Activated naive CD4-positive, alpha-beta T cell treated with anti-CD3 and anti-CD28 coated beads for 36 hours (primary cell): Measurements from ENCODE around the gene ZNF460. TPM values are rescaled to one million over a fixed set of nuclear protein-coding genes. Genes with fewer than 3 reads are reported as not detected.

Source experiments
- CTCF ChIA-PET: fragments of 350-600 bp; sonication (Branson Sonifier 250); formaldehyde crosslinking; loops from one replicate; lab custom pipeline; 2021; ENCODE audit warnings: antibody characterized with exemption; lab: Charles Lee
- DNase-seq: peaks from one replicate; pipeline ENCODE4 v3.0.0-alpha.2; 2020
- H3K27ac Mint-ChIP-seq: one replicate; pipeline ENCODE4 v1.8.0; 2021; ENCODE audit warnings: mild to moderate bottlenecking, mixed read lengths
- H3K27me3 Mint-ChIP-seq: one replicate; pipeline ENCODE4 v1.8.0; 2021; ENCODE audit warnings: low read depth, mixed read lengths
- H3K36me3 Mint-ChIP-seq: one replicate; pipeline ENCODE4 v1.8.0; 2021; ENCODE audit warnings: low read depth, mixed read lengths
- H3K4me1 Mint-ChIP-seq: one replicate; pipeline ENCODE4 v1.8.0; 2021; ENCODE audit warnings: low read depth, mixed read lengths
- H3K4me3 Mint-ChIP-seq: one replicate; pipeline ENCODE4 v1.8.0; 2021; ENCODE audit warnings: mild to moderate bottlenecking, moderate library complexity, mixed read lengths
- H3K9me3 Mint-ChIP-seq: one replicate; pipeline ENCODE4 v1.8.0; 2021; ENCODE audit warnings: mixed read lengths
- intact Hi-C: fragments of 100-400 bp; cut with micrococcal nuclease; formaldehyde crosslinking; loops from one replicate; pipeline ENCODE4 v1.15.1; 2023
- total RNA-seq, 2 experiments: library from RNA; stranded (reverse); gene quantifications; one replicate each; pipeline ENCODE4 v1.2.3, GENCODE V29; 2021

ZNF460 gene
- total RNA-seq, result 10 to 100 TPM; 61.4 to 63.3 TPM

DNA sequence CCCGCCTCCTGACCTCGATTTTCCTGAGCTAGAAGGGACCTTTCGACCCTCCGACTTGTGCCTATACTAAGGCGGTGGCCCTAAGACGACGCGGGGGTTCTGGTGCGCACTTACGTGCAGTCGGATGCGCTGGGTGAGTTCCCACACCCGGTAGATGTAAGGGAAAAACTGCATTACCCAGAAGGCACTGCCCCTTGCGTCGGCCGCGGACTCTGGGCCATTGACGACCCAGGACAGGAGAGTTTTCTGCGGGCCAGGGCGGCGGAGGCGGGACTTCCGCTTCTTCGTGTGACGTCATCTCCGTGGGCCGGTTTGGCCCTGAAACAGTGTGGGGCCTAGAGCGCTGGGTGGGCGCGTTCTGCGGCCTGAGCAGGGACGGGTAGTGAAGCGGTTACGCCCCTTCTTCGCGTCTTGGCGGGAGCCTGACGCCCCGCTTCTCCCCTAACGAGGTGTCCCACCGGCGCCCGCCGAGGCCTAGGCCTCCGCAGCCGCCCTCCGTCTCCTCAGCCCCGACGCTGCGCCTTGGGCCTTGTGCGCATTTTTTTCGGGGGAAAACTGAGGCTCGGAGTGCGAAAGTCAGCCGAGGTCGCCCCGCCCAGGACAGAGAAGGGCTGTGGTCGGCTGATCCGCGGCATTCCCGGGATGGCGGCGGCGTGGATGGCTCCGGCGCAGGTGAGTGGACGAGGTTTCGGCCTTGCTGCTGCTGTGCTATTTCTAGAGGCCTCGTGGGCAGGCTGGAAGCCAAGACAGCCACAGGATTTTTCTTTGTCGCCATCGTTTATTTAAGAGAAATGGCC lies at the start of gene ZNF460:
Gene ZNF460 (plus strand): TSS at position 321 of the 797 bp plus-strand sequence. CDS start 322 bp downstream, at position 643.
- Mint-ChIP-seq H3K4me1 (peaks cover 36% of the 10 kb centered on the region), H3K4me3 (no peak within 1 kb of the TSS), H3K27ac (no peak within 1 kb of the TSS), H3K9me3 (peaks cover 6% of the 10 kb centered on the region), H3K27me3 (no peaks in the 10 kb centered on the region), H3K36me3 (peaks cover 60% of the 10 kb centered on the region)
- peak; percentile 96 for DNase-seq
- CTCF ChIA-PET, result no interaction called here
- intact Hi-C loops, result loop anchor here (1.0 to 5.0 kb wide), 7 partner anchors 40 to 903 kb away; partner anchors contain the start of genes ZNF274, ZNF304, ZNF548 and ZNF550

DNA sequence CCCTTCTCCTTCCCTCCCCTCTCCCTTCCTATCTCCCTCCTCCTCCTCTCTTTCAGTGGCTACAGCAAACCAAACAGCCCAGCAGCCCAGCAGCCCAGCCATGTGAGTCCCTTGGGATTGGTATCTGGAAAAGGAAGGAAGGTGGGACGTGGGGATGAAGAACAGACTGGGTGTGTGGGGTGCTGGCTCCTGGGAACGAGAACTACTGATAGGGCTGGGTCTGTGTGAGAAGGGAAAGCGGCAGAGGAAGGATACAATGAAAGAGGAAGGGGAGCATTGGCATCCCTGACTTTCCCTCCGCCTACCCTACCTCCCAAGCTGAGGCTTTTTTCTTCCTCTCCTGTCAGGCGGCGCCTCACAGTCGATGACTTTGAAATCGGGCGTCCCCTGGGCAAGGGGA lies 48.6 kb upstream of the ZNF460 start:
- H3K27me3 Mint-ChIP-seq, result peaks cover 2% of the 10 kb centered on the region
- H3K4me3 Mint-ChIP-seq, result no peak overlapping the region
- DNase-seq, result no peak
- peaks cover 14% of the 10 kb centered on the region for H3K36me3 Mint-ChIP-seq
- intact Hi-C loops, result no loop called here
- CTCF ChIA-PET, result no interaction called here
- peaks cover 17% of the 10 kb centered on the region for H3K9me3 Mint-ChIP-seq
- no peaks in the 10 kb centered on the region for H3K4me1 Mint-ChIP-seq
- H3K27ac Mint-ChIP-seq, result no peak overlapping the region

DNA sequence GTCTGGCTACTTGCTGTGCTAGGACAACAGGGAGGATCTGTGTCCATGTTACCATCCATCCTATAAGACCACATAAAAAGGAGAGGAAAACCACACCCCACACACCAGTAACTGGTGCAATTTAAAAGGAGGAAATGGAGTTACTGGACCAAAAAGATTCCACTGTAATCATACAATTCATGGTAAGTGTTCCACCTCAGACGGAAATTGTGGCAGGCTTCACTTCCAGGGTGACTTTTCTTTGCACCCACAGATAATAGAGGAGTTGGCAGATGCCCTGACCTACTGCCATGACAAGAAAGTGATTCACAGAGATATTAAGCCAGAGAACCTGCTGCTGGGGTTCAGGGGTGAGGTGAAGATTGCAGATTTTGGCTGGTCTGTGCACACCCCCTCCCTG lies 47.1 kb upstream of the ZNF460 start:
- no peaks in the 10 kb centered on the region for H3K4me1 Mint-ChIP-seq
- no peak for DNase-seq
- H3K9me3 Mint-ChIP-seq, result peaks cover 13% of the 10 kb centered on the region
- peaks cover 10% of the 10 kb centered on the region for H3K36me3 Mint-ChIP-seq
- CTCF ChIA-PET, result no interaction called here
- H3K4me3 Mint-ChIP-seq, result no peak overlapping the region
- intact Hi-C loops, result no loop called here
- H3K27me3 Mint-ChIP-seq, result peaks cover 2% of the 10 kb centered on the region
- H3K27ac Mint-ChIP-seq, result no peak overlapping the region

DNA sequence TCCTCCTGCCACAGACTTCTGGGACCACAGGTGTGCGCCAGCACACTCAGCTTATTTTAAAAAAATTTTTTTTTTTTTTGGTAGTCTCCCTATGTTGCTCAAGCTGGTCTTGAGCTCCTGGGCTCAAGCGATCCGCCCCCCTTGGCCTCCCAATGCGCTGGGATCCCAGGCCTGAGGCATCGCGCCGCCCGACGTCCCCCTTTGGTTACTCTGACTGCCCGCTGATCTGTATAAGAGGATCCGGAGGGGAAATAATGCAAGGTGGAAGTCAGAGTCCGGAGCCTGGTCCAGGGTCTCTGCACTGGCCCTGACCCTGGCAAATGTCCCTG lies 40.3 kb upstream of the ZNF460 start:
- Mint-ChIP-seq H3K27ac (peak overlapping the region; percentile 70), H3K27me3 (no peaks in the 10 kb centered on the region), H3K4me1 (peaks cover 21% of the 10 kb centered on the region), H3K9me3 (peaks cover 3% of the 10 kb centered on the region), H3K36me3 (peaks cover 26% of the 10 kb centered on the region), H3K4me3 (peak overlapping the region; percentile 74)
- intact Hi-C loops, result loop anchor here (1.0 to 2.0 kb wide), 4 partner anchors 40 to 149 kb away; partner anchors contain the start of genes TRAPPC2B, ZNF460, ZNF543 and ZNF547
- no peak for DNase-seq
- CTCF ChIA-PET, result no interaction called here

DNA sequence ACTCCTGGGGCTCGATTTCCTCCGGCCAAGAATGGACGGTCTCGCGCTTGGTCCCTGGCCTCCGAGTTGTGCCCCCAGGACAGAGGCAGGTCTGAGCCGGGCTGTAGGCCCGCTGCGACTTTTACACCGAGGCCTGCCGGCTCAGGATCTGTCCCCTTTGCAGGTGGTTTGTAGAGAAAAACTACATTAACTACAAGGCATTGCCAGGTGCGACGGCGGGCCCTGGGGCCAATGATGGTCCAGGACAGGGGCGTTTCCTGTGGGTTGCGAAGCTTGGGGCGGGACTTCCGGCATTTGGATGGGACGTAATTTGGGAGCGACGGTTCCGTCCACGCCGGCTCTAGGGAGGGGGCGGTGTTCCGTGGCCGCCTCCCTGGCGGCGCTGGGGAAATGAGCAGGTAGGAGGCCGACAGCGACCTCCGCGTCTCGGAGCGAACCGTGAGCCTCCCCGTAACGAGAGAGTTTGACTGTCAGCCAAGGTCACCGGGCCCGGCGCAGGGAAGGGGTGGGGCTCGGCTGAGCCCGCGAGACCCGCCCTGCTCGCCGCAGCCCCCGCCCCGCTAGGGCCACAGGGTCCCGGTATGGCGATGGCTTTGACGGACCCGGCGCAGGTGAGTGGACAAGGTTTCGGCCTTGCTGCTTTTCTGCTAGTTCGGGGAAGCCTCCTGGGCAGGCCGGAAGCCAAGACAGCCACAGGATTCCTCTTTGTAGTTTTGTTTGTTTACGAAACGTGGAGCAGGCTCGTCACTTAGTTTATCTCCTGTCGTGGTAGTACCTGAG lies 39.8 kb upstream of the ZNF460 start, which contains the start of gene ZNF805:
Gene ZNF805 (plus strand): TSS at position 322 of the 780 bp plus-strand sequence. CDS start 260 bp downstream, at position 582.
- intact Hi-C loops, result loop anchor here (1.0 to 2.0 kb wide), 4 partner anchors 40 to 149 kb away; partner anchors contain the start of genes TRAPPC2B, ZNF460, ZNF543 and ZNF547
- CTCF ChIA-PET, result no interaction called here
- DNase-seq, result peak; percentile 95
- Mint-ChIP-seq H3K27me3 (no peaks in the 10 kb centered on the region), H3K4me3 (peak within 1 kb of the TSS; percentile 74), H3K4me1 (peaks cover 22% of the 10 kb centered on the region), H3K9me3 (peaks cover 5% of the 10 kb centered on the region), H3K27ac (peak within 1 kb of the TSS; percentile 70), H3K36me3 (peaks cover 29% of the 10 kb centered on the region)

DNA sequence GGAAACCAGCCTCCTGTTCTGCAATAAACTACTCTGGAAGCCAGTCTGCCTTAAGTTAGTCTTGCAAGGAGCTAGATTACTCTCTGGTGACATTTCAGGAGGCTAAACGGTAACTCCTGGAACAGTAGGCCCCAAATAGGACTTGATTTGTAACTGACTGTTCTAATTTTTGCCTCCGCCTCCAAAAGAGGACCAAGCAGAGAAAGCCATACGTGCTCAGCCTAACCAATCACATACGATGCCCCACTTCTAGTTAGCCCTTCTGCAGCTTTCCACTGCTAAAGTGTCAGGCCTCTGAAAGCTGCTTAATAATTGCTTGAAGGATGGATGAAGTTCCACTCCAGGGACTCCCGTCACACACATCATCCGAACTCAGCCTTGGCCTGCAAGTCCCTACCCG lies 39.1 kb upstream of the ZNF460 start:
- DNase-seq, result peak; percentile 5
- Mint-ChIP-seq H3K27me3 (no peaks in the 10 kb centered on the region), H3K4me3 (peak overlapping the region; percentile 74), H3K9me3 (peaks cover 7% of the 10 kb centered on the region), H3K27ac (peak overlapping the region; percentile 70), H3K36me3 (peaks cover 36% of the 10 kb centered on the region), H3K4me1 (peaks cover 22% of the 10 kb centered on the region)
- CTCF ChIA-PET, result no interaction called here
- intact Hi-C loops, result loop anchor here (2.0 kb wide), 1 partner anchor 122 kb away; the partner anchor contains the start of genes TRAPPC2B and ZNF547

DNA sequence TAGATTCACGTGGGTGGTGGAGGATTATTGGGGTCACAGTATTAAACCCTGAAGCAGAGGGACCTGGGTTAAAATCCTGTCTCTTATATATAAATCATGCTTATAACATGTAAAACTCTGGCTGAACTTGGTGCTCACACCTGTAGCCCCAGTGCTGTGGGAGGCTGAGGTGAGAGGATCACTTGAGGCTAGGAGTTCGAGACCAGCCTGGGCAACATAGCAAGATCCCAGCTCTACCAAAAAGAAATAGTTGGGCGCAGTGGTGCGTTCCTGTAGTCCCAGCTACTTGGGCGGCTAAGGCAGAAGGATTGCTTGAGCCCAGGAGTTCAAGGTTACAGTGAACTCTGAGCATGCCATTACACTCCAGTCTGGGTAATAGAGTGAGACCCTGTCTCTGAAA lies 37.5 kb upstream of the ZNF460 start:
- DNase-seq, result no peak
- H3K4me1 Mint-ChIP-seq, result peaks cover 22% of the 10 kb centered on the region
- H3K4me3 Mint-ChIP-seq, result no peak overlapping the region
- CTCF ChIA-PET, result no interaction called here
- peaks cover 12% of the 10 kb centered on the region for H3K9me3 Mint-ChIP-seq
- H3K27me3 Mint-ChIP-seq, result no peaks in the 10 kb centered on the region
- peaks cover 50% of the 10 kb centered on the region for H3K36me3 Mint-ChIP-seq
- intact Hi-C loops, result no loop called here
- H3K27ac Mint-ChIP-seq, result no peak overlapping the region

DNA sequence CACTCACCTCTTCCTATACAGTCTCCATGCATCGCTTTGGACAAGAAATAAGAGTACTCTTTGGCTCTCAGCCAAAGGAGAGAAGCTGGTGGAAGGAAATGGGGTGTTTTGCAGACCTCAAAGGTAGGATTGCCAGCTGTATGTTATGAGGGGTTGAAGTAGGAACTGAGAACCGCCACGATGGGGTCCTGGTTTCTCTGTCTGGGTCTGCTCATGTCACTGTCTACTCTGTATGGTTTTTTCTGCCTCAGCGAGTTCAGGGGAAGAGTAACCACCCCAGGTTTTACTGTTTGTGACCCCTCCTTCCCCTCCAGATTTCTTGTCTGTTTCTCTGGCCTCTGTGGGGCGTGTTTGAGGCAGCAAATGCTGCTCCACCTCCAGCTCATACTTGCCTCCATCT lies 35.8 kb upstream of the ZNF460 start:
- intact Hi-C loops, result no loop called here
- CTCF ChIA-PET, result no interaction called here

DNA sequence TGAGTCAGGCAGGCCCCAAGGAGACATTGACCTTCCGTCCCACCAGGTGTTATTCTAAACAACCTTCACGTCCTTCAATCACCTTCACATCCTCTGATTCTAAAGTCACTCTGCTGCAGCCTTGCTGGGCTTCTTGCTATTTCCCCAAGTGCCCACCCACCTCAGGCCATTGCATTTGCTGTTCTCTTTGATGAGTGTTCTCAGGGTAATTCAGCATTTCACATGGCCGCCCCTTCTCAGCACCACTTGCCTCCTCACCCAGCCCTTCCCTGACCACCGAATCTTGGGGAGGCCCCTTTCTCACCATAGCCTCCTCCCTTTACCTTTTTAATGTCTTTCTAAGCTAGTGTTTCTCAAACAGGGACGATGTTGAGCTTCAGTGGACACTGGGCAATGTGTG lies 35.2 kb upstream of the ZNF460 start:
- intact Hi-C loops, result no loop called here
- CTCF ChIA-PET, result no interaction called here
- H3K27ac Mint-ChIP-seq, result no peak overlapping the region

More for the DNA sequence above, 35.8 kb upstream of the ZNF460 start:
- Mint-ChIP-seq H3K9me3 (peaks cover 12% of the 10 kb centered on the region), H3K4me3 (no peak overlapping the region), H3K27ac (no peak overlapping the region), H3K27me3 (no peaks in the 10 kb centered on the region), H3K36me3 (peaks cover 66% of the 10 kb centered on the region), H3K4me1 (peaks cover 22% of the 10 kb centered on the region)
- no peak for DNase-seq

DNA sequence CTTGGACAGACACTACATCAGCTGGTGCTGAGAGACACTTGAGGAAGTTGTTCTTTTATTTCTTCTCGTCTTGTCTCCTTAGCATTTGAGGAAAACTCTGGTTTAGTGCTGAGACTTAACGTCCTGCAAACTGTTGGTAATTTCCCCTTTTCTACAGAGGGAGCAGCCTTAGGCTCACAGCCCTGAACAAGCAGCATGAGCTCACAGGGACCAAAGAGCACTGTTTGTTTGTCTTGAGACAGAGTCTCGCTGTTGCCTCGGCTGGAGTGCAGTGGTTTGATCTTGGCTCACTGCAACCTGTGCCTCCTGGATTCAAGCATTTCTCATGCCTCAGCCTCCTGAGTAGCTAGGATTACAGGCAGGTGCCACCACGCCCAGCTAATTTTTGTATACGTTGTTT lies 34.3 kb upstream of the ZNF460 start:
- CTCF ChIA-PET, result no interaction called here
- H3K27me3 Mint-ChIP-seq, result no peaks in the 10 kb centered on the region

More for the DNA sequence above, 35.2 kb upstream of the ZNF460 start:
- Mint-ChIP-seq H3K4me3 (no peak overlapping the region), H3K36me3 (peaks cover 68% of the 10 kb centered on the region), H3K4me1 (peaks cover 20% of the 10 kb centered on the region), H3K27me3 (no peaks in the 10 kb centered on the region), H3K9me3 (peaks cover 14% of the 10 kb centered on the region)
- DNase-seq, result no peak

DNA sequence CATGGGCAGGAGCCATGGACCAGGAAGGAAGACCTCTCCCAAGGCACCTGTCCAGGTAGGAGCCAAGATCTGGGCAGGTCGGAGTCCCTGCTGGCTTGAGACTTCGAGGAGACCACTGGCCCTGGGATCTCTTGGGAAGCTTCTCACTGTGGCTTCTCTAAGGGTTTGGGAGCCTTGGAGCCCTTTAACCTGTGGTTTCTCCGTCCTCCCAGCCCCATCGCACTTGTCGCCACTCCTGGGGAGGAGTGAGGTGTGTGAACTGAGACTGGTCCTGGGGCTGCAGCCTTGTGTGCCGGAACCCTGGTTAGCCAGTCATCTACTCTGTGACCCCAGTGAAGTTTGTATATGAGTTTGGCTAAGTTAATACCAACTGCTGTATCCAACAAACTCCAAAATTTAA lies 31.6 kb upstream of the ZNF460 start:
- Mint-ChIP-seq H3K27ac (no peak overlapping the region), H3K4me3 (no peak overlapping the region), H3K4me1 (peaks cover 1% of the 10 kb centered on the region), H3K27me3 (no peaks in the 10 kb centered on the region), H3K9me3 (peaks cover 43% of the 10 kb centered on the region), H3K36me3 (peaks cover 92% of the 10 kb centered on the region)
- CTCF ChIA-PET, result no interaction called here
- intact Hi-C loops, result no loop called here
- DNase-seq, result no peak

More for the DNA sequence above, 34.3 kb upstream of the ZNF460 start:
- DNase-seq, result no peak
- H3K36me3 Mint-ChIP-seq, result peaks cover 75% of the 10 kb centered on the region
- H3K27ac Mint-ChIP-seq, result no peak overlapping the region
- peaks cover 18% of the 10 kb centered on the region for H3K4me1 Mint-ChIP-seq
- H3K9me3 Mint-ChIP-seq, result peaks cover 21% of the 10 kb centered on the region
- intact Hi-C loops, result no loop called here
- no peak overlapping the region for H3K4me3 Mint-ChIP-seq

DNA sequence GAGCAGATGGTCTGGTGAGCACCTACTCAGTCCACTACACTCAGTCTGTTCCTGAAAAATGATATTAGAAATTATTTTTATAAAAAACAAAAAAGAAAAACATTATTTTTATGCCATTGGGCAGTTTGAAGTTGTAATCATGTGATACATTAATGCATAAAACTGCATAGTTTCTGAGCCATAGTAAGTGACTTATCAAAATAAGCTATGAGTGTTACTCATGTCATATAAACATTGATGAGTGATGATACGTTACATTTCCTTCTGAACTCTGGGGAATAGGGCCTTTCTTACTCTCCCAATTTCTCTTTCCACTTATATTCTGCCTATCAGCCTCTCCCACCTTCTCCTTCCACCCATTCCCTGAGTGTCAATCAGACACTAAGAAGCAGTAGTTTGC lies 31.0 kb upstream of the ZNF460 start:
- Mint-ChIP-seq H3K4me3 (no peak overlapping the region), H3K27ac (no peak overlapping the region), H3K27me3 (no peaks in the 10 kb centered on the region), H3K36me3 (peaks cover 94% of the 10 kb centered on the region), H3K4me1 (peaks cover 1% of the 10 kb centered on the region), H3K9me3 (peaks cover 50% of the 10 kb centered on the region)
- no peak for DNase-seq
- CTCF ChIA-PET, result no interaction called here
- intact Hi-C loops, result no loop called here
